Measurements from ENCODE around the gene MINDY2.

The MINDY2 gene

GRCh38 chr15:58770857-58771620 is at the start of gene MINDY2:
MINDY2 (plus strand) TSS chr15:58771302; CDS start chr15:58771396, 94 bp downstream.
- peak; percentile 91 for DNase-seq (ENCODE audit: low spot score)

GRCh38 chr15:58724466-58724865 is 46.6 kb upstream of the MINDY2 start:
- no peak for DNase-seq (ENCODE audit: low spot score)

- no peak for DNase-seq (ENCODE audit: low spot score)
Measured at GRCh38 chr15:58726867-58727266, 44.2 kb upstream of the MINDY2 start.

- no peak for DNase-seq (ENCODE audit: low spot score)
Measured at GRCh38 chr15:58731756-58732535, 39.2 kb upstream of the MINDY2 start.

- DNase-seq (ENCODE audit: low spot score): no peak
Measured at GRCh38 chr15:58732625-58733363, 38.3 kb upstream of the MINDY2 start.

GRCh38 chr15:58734859-58735258 is 36.2 kb upstream of the MINDY2 start:
- DNase-seq (ENCODE audit: low spot score): no peak

GRCh38 chr15:58736018-58736643 is 35.0 kb upstream of the MINDY2 start:
- DNase-seq (ENCODE audit: low spot score): no peak

GRCh38 chr15:58737298-58737697 is 33.8 kb upstream of the MINDY2 start:
- DNase-seq (ENCODE audit: low spot score): no peak

- DNase-seq (ENCODE audit: low spot score): no peak
Measured at GRCh38 chr15:58738046-58738707, 32.9 kb upstream of the MINDY2 start.

GRCh38 chr15:58740436-58740835 is 30.7 kb upstream of the MINDY2 start:
- no peak for DNase-seq (ENCODE audit: low spot score)

GRCh38 chr15:58741032-58741431 is 30.1 kb upstream of the MINDY2 start:
- DNase-seq (ENCODE audit: low spot score): no peak

- DNase-seq (ENCODE audit: low spot score): no peak
Measured at GRCh38 chr15:58742022-58742813, 28.9 kb upstream of the MINDY2 start.

GRCh38 chr15:58742819-58743502 is 28.1 kb upstream of the MINDY2 start:
- no peak for DNase-seq (ENCODE audit: low spot score)

GRCh38 chr15:58746174-58746573 is 24.9 kb upstream of the MINDY2 start:
- no peak for DNase-seq (ENCODE audit: low spot score)

- DNase-seq (ENCODE audit: low spot score): no peak
Measured at GRCh38 chr15:58748040-58748851, 22.9 kb upstream of the MINDY2 start.

GRCh38 chr15:58748852-58749531 is 22.1 kb upstream of the MINDY2 start:
- DNase-seq (ENCODE audit: low spot score): peak; percentile 23

GRCh38 chr15:58749532-58750337 is 21.4 kb upstream of the MINDY2 start, which contains the start of gene ADAM10:
ADAM10 (minus strand) TSS chr15:58749707; CDS start chr15:58749534, 173 bp downstream.
- peak; percentile 95 for DNase-seq (ENCODE audit: low spot score)

- no peak for DNase-seq (ENCODE audit: low spot score)
Measured at GRCh38 chr15:58752716-58753115, 18.4 kb upstream of the MINDY2 start.

All from HuH-7 (cell line).